Pancreas (tissue), 10 donors: ENCODE results near the gene PHF5A. TPM values are rescaled to one million over a fixed set of nuclear protein-coding genes. Genes with fewer than 3 reads are reported as not detected.

ENCODE experiments used
- ATAC-seq, 4 donors: fragments of 200-7000 bp; cut with Tn5 transposase; one replicate each; pipeline versions ENCODE4 v1.8.0 to v1.9.1; 2020; ENCODE audit warnings: mild to moderate bottlenecking in 4 of 4, moderate library complexity in 4 of 4
- DNase-seq, 6 donors: peaks; one replicate each; pipeline ENCODE4 v3.0.0-alpha.2; 2020
- FAIRE-seq: peaks from 2 replicates; lab custom pipeline; 2012; peaks lifted over from hg19 to GRCh38; lab: Jason Lieb, UNC
- H3K27ac ChIP-seq, 4 donors: fragments of 200-600 bp; sonication (generic); 1 replicate in 3 of 4; 2 replicates in 1 of 4; pipeline versions ENCODE4 v1.5.0 to v1.8.0; 2020
- H3K27me3 ChIP-seq, 4 donors: fragments of 200-600 bp; one replicate each; pipeline ENCODE4 v1.8.0; 2021
- H3K36me3 ChIP-seq, 3 donors: fragments of 200-600 bp; sonication (generic) in 1 of 3; one replicate each; pipeline versions ENCODE4 v1.5.0 to v1.8.0; 2020 to 2021
- H3K4me1 ChIP-seq, 3 donors: fragments of 200-600 bp; one replicate each; pipeline ENCODE4 v1.8.0; 2021
- H3K4me3 ChIP-seq, 4 donors: fragments of 200-600 bp; sonication (generic) in 2 of 4; one replicate each; pipeline versions ENCODE4 v1.5.0 to v1.8.0; 2020 to 2021
- H3K9me3 ChIP-seq, 4 donors: fragments of 200-600 bp; one replicate each; pipeline ENCODE4 v1.8.0; 2021
- WGBS, 2 donors: extraction: QIAGEN DNeasy Blood & Tissue Kit; methylation state at CpG; one replicate each; pipeline ENCODE4 v1.1.7; 2013; 5-methylcytosine and 5-hydroxymethylcytosine counted together
- intact Hi-C, 3 donors: fragments of 100-400 bp; cut with DNase I; formaldehyde crosslinking; loops; one replicate each; pipeline versions ENCODE4 v1.11.1 to v1.14.2; 2022
- polyA plus RNA-seq, 2 donors: library from polyadenylated mRNA; stranded (reverse); fragments of 200-250 nt; gene quantifications; one replicate each; pipeline ENCODE4 v1.2.3, GENCODE V29; 2013
- total RNA-seq, 6 donors: library from RNA; stranded (reverse); fragmentation: NEBNext Ultra II Directional in 4 of 6; extraction: Animal tissue kit (Norgen Biotek cat#: 25700) in 4 of 6; gene quantifications; one replicate each; pipeline versions ENCODE4 v1.2.1 to v1.2.4, GENCODE V29; 2021 to 2023
- TF ChIP-seq, protein P1 (sequence below), 4 donors: fragments of 200-600 bp; sonication (generic) in 3 of 4; IDR thresholded peaks; one replicate each; pipeline versions ENCODE4 v1.5.0 to v1.8.0; 2021; ENCODE audit warnings: antibody characterized with exemption in 4 of 4
- donor health status: healthy with polysubstance abuse.
- donor health status: DM: no; HTN: no; CAD: no; lungs with moderate emphysema.
- donor health status: DM: no; HTN: no; CAD: no.
- donor health status: control.
- donor health status: control.
- donor health status: Bipolar disorder and iron deficiency.
- donor health status: DM: yes; HTN: yes; CAD: no.
- donor health status: DM: no; HTN: no; CAD: no.
- donor health status: DM: no; HTN: no; CAD: no.
- donor health status: DM: yes; HTN: yes; CAD: no.

Gene PHF5A
- total and polyA plus RNA-seq, 8 donors: 8.8 to 29.7 (median 16.7) TPM

DNA sequence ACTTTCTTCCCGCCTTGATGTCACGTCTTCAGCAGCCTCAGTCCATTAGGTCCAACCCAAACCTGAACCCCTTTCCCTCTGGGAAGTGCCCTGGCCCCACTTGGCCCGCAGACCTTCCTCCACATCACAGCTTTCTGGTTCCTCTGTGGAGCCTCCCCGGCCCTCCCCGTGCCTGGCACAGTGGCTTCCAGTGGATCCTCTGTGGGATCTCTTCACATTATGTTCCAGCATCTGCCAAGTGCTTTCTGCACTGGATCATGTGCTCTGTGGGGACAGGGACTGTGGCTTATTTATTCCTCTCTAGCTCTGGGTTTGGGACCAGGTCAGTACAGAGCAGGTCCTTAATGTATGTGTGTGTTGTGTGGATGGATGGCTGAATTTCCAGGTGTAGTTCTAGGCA lies 44.9 kb upstream of the PHF5A start:
- FAIRE-seq (no peak), ATAC-seq (no peak), DNase-seq (no peak)
- H3K9me3 ChIP-seq: no peaks in the 10 kb centered on the region
- 86 to 88% methylated on average over 5 of the region's 5 CpGs for WGBS, 2 donors
- TF ChIP-seq, protein P1, sequence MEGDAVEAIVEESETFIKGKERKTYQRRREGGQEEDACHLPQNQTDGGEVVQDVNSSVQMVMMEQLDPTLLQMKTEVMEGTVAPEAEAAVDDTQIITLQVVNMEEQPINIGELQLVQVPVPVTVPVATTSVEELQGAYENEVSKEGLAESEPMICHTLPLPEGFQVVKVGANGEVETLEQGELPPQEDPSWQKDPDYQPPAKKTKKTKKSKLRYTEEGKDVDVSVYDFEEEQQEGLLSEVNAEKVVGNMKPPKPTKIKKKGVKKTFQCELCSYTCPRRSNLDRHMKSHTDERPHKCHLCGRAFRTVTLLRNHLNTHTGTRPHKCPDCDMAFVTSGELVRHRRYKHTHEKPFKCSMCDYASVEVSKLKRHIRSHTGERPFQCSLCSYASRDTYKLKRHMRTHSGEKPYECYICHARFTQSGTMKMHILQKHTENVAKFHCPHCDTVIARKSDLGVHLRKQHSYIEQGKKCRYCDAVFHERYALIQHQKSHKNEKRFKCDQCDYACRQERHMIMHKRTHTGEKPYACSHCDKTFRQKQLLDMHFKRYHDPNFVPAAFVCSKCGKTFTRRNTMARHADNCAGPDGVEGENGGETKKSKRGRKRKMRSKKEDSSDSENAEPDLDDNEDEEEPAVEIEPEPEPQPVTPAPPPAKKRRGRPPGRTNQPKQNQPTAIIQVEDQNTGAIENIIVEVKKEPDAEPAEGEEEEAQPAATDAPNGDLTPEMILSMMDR (IDR thresholded peaks at IDR 0.05): no peak
- no peak overlapping the region for H3K4me3 ChIP-seq
- no peaks in the 10 kb centered on the region for H3K27me3 ChIP-seq
- H3K36me3 ChIP-seq: peaks cover 0 to 42% (median 14%) of the 10 kb centered on the region in 3 donors
- no peaks in the 10 kb centered on the region for H3K4me1 ChIP-seq
- intact Hi-C loops: no loop called here
- H3K27ac ChIP-seq: no peak overlapping the region

DNA sequence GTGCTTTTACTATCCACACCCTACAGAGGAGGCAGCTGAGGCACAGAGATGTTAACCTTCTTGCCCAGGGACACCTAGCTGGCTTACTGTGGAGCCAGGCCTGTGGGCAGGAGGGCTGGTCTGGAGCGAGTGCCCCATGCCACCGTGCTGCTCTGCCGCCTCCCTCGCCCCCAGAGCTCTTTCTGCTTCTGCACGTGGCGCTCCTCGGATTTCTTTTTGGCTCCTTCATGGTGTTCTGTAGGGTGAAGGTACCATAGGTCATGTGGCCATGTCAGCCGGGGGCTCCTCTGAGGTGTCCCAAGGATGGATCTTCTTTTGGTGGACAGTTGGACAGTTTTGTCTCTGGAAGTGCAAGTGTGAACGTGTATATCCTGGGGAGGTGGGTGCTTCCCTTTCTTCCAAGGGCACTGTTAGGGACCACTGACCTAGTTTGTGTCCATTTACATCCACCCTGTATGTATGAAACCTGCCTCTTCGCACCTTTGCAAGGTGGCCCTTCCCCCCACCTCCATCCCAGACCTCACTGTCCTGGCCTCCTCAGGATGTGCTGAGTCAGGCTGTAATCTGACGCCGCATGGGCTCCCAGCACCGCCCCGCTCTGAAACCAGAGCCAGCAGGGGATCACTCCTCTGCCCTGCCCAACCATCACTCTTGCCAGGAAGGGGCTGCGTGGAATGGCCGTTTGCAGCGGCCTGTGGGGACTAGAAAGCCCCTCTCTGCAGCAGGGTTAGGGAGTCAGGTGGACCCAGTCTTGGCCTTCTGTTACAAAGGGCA lies 44.1 kb upstream of the PHF5A start:
- WGBS, 2 donors: 84 to 86% methylated on average over 17 of the region's 17 CpGs
- H3K4me1 ChIP-seq: no peaks in the 10 kb centered on the region
- peaks cover 0 to 47% (median 18%) of the 10 kb centered on the region in 3 donors for H3K36me3 ChIP-seq
- H3K27me3 ChIP-seq: no peaks in the 10 kb centered on the region
- peak in 3 of 4 donors; percentile 11 to 33 (median 28) for ATAC-seq
- no peak for FAIRE-seq
- no peak for DNase-seq
- TF ChIP-seq, protein P1 (IDR thresholded peaks at IDR 0.05): no peak
- H3K27ac ChIP-seq: peak overlapping the region in 2 of 4 donors; percentile 33 to 58
- no peak overlapping the region for H3K4me3 ChIP-seq
- H3K9me3 ChIP-seq: no peaks in the 10 kb centered on the region
- intact Hi-C loops: no loop called here

DNA sequence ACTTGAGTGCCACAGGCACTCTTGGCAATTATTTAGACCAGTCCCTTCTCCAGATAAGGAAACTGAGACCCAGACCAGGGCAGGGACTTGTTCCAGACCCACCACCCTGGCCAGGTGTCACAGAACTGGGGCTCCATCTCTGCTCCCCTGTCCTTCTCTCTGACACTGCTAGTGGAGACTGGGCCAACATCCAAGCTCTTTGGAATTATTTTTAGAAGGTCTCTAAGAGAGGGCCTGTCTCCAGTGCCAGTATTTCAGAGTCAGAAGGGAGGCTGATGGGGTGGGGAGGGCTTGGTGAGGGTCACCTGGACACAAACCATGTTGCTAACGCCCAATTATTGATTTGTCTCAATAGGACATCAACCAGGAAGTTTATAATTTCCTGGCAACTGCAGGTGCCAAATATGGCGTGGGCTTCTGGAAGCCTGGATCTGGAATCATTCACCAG lies 43.1 kb upstream of the PHF5A start:
- Histone ChIP-seq H3K36me3 (peaks cover 0 to 46% (median 18%) of the 10 kb centered on the region in 3 donors), H3K9me3 (no peaks in the 10 kb centered on the region), H3K4me1 (no peaks in the 10 kb centered on the region), H3K27me3 (no peaks in the 10 kb centered on the region), H3K27ac (peak overlapping the region in 3 of 4 donors; percentile 6 to 58 (median 33)), H3K4me3 (no peak overlapping the region)
- 36 to 42% methylated on average over 2 of the region's 2 CpGs for WGBS, 2 donors
- peak; percentile 26 to 47 (median 38) for ATAC-seq
- no peak for DNase-seq
- TF ChIP-seq, protein P1 (IDR thresholded peaks at IDR 0.05): no peak
- FAIRE-seq: no peak
- intact Hi-C loops: no loop called here

DNA sequence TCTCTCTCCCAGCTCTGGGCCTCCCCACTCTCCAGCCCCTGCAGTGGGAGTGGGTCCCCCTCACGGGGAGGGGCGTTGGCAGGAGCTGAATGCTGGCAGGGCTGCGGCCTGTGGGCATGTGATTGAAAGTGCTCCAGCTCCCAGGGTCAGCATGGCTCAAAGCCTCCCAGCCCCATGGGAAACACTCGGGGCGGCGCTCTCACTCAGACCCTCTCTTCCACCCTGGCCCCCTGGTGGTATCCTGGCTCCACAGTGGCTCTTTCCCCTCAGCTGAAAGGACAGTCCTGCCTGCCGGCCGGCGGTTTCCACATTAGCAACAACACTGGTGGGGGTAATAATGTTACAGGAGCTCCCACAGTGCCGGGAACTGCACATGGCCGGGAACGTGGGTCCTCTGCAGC lies 40.3 kb upstream of the PHF5A start:
- Histone ChIP-seq H3K27ac (no peak overlapping the region), H3K4me3 (no peak overlapping the region), H3K36me3 (peaks cover 0 to 22% (median 18%) of the 10 kb centered on the region in 3 donors), H3K4me1 (no peaks in the 10 kb centered on the region), H3K9me3 (no peaks in the 10 kb centered on the region), H3K27me3 (no peaks in the 10 kb centered on the region)
- intact Hi-C loops: no loop called here
- DNase-seq (no peak), ATAC-seq (no peak), FAIRE-seq (no peak)
- 77 to 80% methylated on average over 12 of the region's 12 CpGs for whole genome bisulfite sequencing, 2 donors
- TF ChIP-seq, protein P1 (IDR thresholded peaks at IDR 0.05): no peak
